ENCODE results near the gene LTBP1. TPM values are rescaled to one million over a fixed set of nuclear protein-coding genes. Genes with fewer than 3 reads are reported as not detected.
A peak's percentile ranks its signal among the peaks of the same experiment; 100 is the strongest.

Gene LTBP1
- polyA plus RNA-seq, 2 of the 4 experiments (the other 2 are of a cell fraction), result 23.8 to 30.4 TPM

- Histone ChIP-seq H3K27ac (no peak overlapping the region; a peak in 1 of 6 replicates), H3K4me3 (no peak overlapping the region), H3K9me3 (no peaks in the 10 kb centered on the region), H3K4me1 (peaks cover 13% of the 10 kb centered on the region; the same call in 2 of the 3 replicates), H3K4me2 (no peak overlapping the region)
- 89% methylated on average over 8 of the region's 8 CpGs for WGBS (ENCODE audit: missing lambda C conversion rate)
- TF ChIP-seq NR3C1 (IDR thresholded peaks at IDR 0.05) (no peak), HES2 (IDR thresholded peaks at IDR 0.05) (no peak), CEBPB (IDR thresholded peaks at IDR 0.05) (no peak), HEYL (CRISPR knock-in tag; IDR thresholded peaks at IDR 0.05) (no peak), RAD21 (conservative IDR thresholded peaks at IDR 0.05 in 1 of 2, IDR thresholded peaks at IDR 0.05 in 1 of 2) (no peak), HOXB13 (CRISPR knock-in tag; IDR thresholded peaks at IDR 0.05; ENCODE audit: low read depth) (no peak), KDM1A (IDR thresholded peaks at IDR 0.05; ENCODE audit: low read depth) (no peak)
- DNase-seq (ENCODE audit: low read depth in 1 of 2, low spot score in 1 of 2) (no peak), ATAC-seq (no peak), FAIRE-seq (no peak)
- ChIA-PET POLR2A (no interaction called here), CTCF (interaction anchor here (2.1 kb wide), 1 partner anchor 24 kb away, joined by 6 read pairs; no protein-coding TSS in a partner anchor)
Observed at GRCh38 chr2:33321236-33321771, 374.6 kb downstream of the LTBP1 start.

GRCh38 chr2:33321876-33322483, 375.2 kb downstream of the LTBP1 start:
- CTCF ChIA-PET, result interaction anchor here (2.1 kb wide), 1 partner anchor 23 kb away, joined by 6 read pairs; no protein-coding TSS in a partner anchor
- Histone ChIP-seq H3K4me3 (no peak overlapping the region), H3K27ac (no peak overlapping the region), H3K9me3 (no peaks in the 10 kb centered on the region), H3K4me2 (no peak overlapping the region), H3K4me1 (peaks cover 13% of the 10 kb centered on the region; the same call in 2 of the 3 replicates)
- DNase-seq (ENCODE audit: low read depth in 1 of 2, low spot score in 1 of 2), result no peak
- TF ChIP-seq RARB (CRISPR knock-in tag; IDR thresholded peaks at IDR 0.05) (no peak), FOSB (CRISPR knock-in tag; IDR thresholded peaks at IDR 0.05) (no peak), CBX2 (IDR thresholded peaks at IDR 0.05; ENCODE audit: borderline replicate concordance, low read depth) (no peak), REST (IDR thresholded peaks at IDR 0.05) (no peak), JUNB (IDR thresholded peaks at IDR 0.05) (no peak), CTCF (IDR thresholded peaks at IDR 0.05) (no peak), ZFP36 (IDR thresholded peaks at IDR 0.05; ENCODE audit: borderline replicate concordance, partially characterized antibody) (no peak)
- POLR2A ChIA-PET, result no interaction called here
- no peak for FAIRE-seq
- 77% methylated on average over 3 of the region's 3 CpGs for WGBS (ENCODE audit: missing lambda C conversion rate)
- ATAC-seq, result no peak

GRCh38 chr2:33322612-33323011, 375.9 kb downstream of the LTBP1 start:
- CTCF ChIA-PET, result interaction anchor here (0.6 to 2.1 kb wide), 4 partner anchors 11 to 22 kb away, joined by 3 to 6 read pairs (median 3); no protein-coding TSS in a partner anchor
- POLR2A ChIA-PET, result no interaction called here
- H3K27ac ChIP-seq, result no peak overlapping the region
- TF ChIP-seq POLR2AphosphoS2 (conservative IDR thresholded peaks at IDR 0.05; ENCODE audit: low read length), result no peak
- no peak for TF ChIP-seq CHD2 (IDR thresholded peaks at IDR 0.05; ENCODE audit: low read length, partially characterized antibody)
- TF ChIP-seq NR3C1 (IDR thresholded peaks at IDR 0.05), result no peak
- no peak for TF ChIP-seq PBX3 (IDR thresholded peaks at IDR 0.05)
- TF ChIP-seq CHD4 (IDR thresholded peaks at IDR 0.05; ENCODE audit: borderline replicate concordance), result no peak
- TF ChIP-seq ZSCAN20 (CRISPR knock-in tag; IDR thresholded peaks at IDR 0.05), result no peak
- TF ChIP-seq PHF8 (IDR thresholded peaks at IDR 0.05; ENCODE audit: borderline replicate concordance, low read depth), result no peak
- no peak for TF ChIP-seq GATA3 (IDR thresholded peaks at IDR 0.05; ENCODE audit: borderline replicate concordance)
- no peak for TF ChIP-seq CTCF (IDR thresholded peaks at IDR 0.05)
- no peak for TF ChIP-seq ZC3H11A (IDR thresholded peaks at IDR 0.05)
- no peak for TF ChIP-seq KDM1A (IDR thresholded peaks at IDR 0.05; ENCODE audit: low read depth)

More at GRCh38 chr2:33322612-33323011, 375.9 kb downstream of the LTBP1 start:
- ATAC-seq (no peak), DNase-seq (ENCODE audit: low read depth in 1 of 2, low spot score in 1 of 2) (no peak), FAIRE-seq (peak; percentile 84)
- H3K9me3 ChIP-seq, result no peaks in the 10 kb centered on the region
- no peak overlapping the region for H3K4me2 ChIP-seq
- no peak overlapping the region for H3K4me3 ChIP-seq
- peaks cover 13% of the 10 kb centered on the region; the same call in 2 of the 3 replicates for H3K4me1 ChIP-seq
- WGBS (ENCODE audit: missing lambda C conversion rate), result 89% methylated on average over 6 of the region's 6 CpGs
